ENCODE measurements around the gene CD74. TPM values are rescaled to one million over a fixed set of nuclear protein-coding genes. Genes with fewer than 3 reads are reported as not detected.

The CD74 gene
- total and polyA plus RNA-seq, 2 of the 8 experiments (the other 6 are each of a cell fraction or from before 2014, with no cell fraction given), result 45.9 to 61.0 TPM

DNA sequence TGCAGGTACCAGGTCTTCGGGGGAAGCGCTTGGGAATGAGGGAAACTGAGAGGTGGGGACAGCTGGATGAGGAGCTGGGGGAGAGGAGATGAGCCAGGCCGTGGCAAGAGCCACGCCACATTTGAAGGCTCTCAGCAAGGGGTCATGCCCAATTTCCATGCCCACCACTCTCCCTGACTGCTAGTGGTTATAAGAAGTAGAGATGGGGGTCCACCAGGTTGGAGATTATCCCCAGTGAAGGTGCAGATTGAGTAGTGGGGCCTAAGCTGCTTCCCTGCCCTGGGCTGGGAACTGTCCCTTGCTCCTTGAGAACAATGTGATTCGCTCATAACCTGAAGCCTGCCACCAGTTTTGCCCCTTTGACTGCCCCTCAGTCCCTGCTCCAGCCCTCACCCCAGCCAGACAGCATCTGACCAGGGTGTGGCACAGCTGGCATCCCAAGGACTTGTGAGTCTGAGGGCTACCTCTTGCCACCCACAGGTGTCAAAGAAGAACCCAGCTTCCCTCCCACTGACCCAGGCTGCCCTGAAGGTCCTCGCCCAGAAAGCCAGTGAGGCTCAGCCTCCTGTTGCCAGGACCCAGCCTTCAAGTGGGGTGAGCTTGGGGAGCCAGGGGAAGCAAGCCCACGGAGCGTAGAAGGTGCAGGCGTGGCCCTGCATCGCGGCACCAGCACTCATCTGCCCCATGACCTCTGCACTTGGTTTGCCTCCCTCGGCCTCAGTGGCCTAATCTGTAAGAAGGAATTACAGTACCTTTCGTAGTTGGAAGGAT lies 21.5 kb downstream of the CD74 start:
- H3K79me1 ChIP-seq (ENCODE audit: low read depth, low read length), result no peaks in the 10 kb centered on the region
- FAIRE-seq (no peak), DNase-seq (ENCODE audit: low read depth in 1 of 2, low spot score in 2 of 2) (no peak)
- H3K23ac ChIP-seq (ENCODE audit: insufficient read length), result no peak overlapping the region
- no peak overlapping the region for H3K56ac ChIP-seq (replicated peaks; ENCODE audit: insufficient read length, low read depth, low read length)
- no peaks in the 10 kb centered on the region for H3K9me3 ChIP-seq (ENCODE audit: insufficient read depth in 2 of 2, low read depth in 1 of 2, low read length in 1 of 2)
- no peak overlapping the region for H3K4ac ChIP-seq (replicated peaks; ENCODE audit: insufficient read length, low read depth, low read length)
- no peak overlapping the region for H2BK20ac ChIP-seq (ENCODE audit: low read length)
- no peak overlapping the region for H2AK5ac ChIP-seq (ENCODE audit: low read depth, low read length)
- POLR2A ChIA-PET (ENCODE audit: partially characterized antibody), result interaction anchor here (0.7 to 19.1 kb wide), 6 partner anchors 10 to 53 kb away, joined by 3 to 455 read pairs (median 4); partner anchors contain the start of gene TCOF1
- H3K36me3 ChIP-seq (ENCODE audit: control insufficient read depth in 2 of 4, insufficient read depth in 4 of 4, low read length in 3 of 4), result peaks cover 66 to 94% (median 91%) of the 10 kb centered on the region in 4 experiments
- H2AFZ ChIP-seq (ENCODE audit: low read length), result no peak overlapping the region
- CTCF ChIA-PET (ENCODE audit: partially characterized antibody), result interaction anchor here (0.8 to 21.5 kb wide), 5 partner anchors 8 to 45 kb away, joined by 3 to 274 read pairs (median 7); no protein-coding TSS in a partner anchor
- H3K14ac ChIP-seq (ENCODE audit: insufficient read length), result no peak overlapping the region
- no peak overlapping the region for H4K5ac ChIP-seq (ENCODE audit: insufficient read length, low read depth, low read length)
- H3K18ac ChIP-seq (ENCODE audit: extremely low read depth, low read length), result no peak overlapping the region
- no peak overlapping the region for H4K8ac ChIP-seq (ENCODE audit: extremely low read depth, insufficient read depth, low read length)
- H3K27me3 ChIP-seq (replicated peaks in 1 of 4; ENCODE audit: control insufficient read depth in 3 of 4, extremely low read depth in 1 of 4, insufficient read depth in 3 of 4, low read length in 3 of 4), result no peaks in the 10 kb centered on the region
- WGBS, 2 experiments (ENCODE audit: extremely low coverage in 1 of 2, insufficient coverage in 1 of 2, insufficient read length in 1 of 2, insufficient replicate concordance in 2 of 2, low coverage in 1 of 2, low lambda C conversion rate in 2 of 2, missing lambda C conversion rate in 1 of 2), result 86% methylated on average over 13 of the region's 13 CpGs; no CpG with 5 or more reads in 1 of the 2 experiments
- H2BK12ac ChIP-seq (ENCODE audit: low read depth, low read length), result no peak overlapping the region
- no peak overlapping the region for H3K4me3 ChIP-seq (ENCODE audit: extremely low read depth in 1 of 4, insufficient read depth in 2 of 4, low read depth in 3 of 4, low read length in 4 of 4)
- no peak overlapping the region for H2BK5ac ChIP-seq (ENCODE audit: low read depth, low read length)
- no peak overlapping the region for H3K4me2 ChIP-seq (ENCODE audit: insufficient read depth in 1 of 2, low read depth in 2 of 2, low read length in 2 of 2)
- H4K20me1 ChIP-seq (replicated peaks in 1 of 2; ENCODE audit: control insufficient read depth in 1 of 2, insufficient read depth in 2 of 2, low read length in 2 of 2), result no peaks in the 10 kb centered on the region
- H3K79me2 ChIP-seq (ENCODE audit: control insufficient read depth in 1 of 2, insufficient read depth in 2 of 2, low read length in 2 of 2), result no peaks in the 10 kb centered on the region
- no peak overlapping the region for H3K27ac ChIP-seq (ENCODE audit: low read depth, low read length)
- H4K91ac ChIP-seq (replicated peaks; ENCODE audit: insufficient read length, low read length), result no peak overlapping the region
- no peaks in the 10 kb centered on the region for H3K23me2 ChIP-seq (ENCODE audit: low read depth, low read length)
- H2BK15ac ChIP-seq (ENCODE audit: low read length), result no peak overlapping the region
- no peak overlapping the region for H3K9ac ChIP-seq (replicated peaks in 1 of 4; ENCODE audit: extremely low read depth in 1 of 4, low read depth in 3 of 4, low read length in 3 of 4)
- H2BK120ac ChIP-seq (replicated peaks; ENCODE audit: low read depth, low read length), result no peak overlapping the region
- H3K4me1 ChIP-seq (replicated peaks in 1 of 4; ENCODE audit: control insufficient read depth in 3 of 4, insufficient read depth in 4 of 4, low read length in 3 of 4), result no peaks in the 10 kb centered on the region
- TF ChIP-seq CBX8 (IDR thresholded peaks at IDR 0.05; ENCODE audit: borderline replicate concordance, low read depth, low read length) (no peak), JUND (IDR thresholded peaks at IDR 0.05; ENCODE audit: low read length) (no peak), JUN (IDR thresholded peaks at IDR 0.05; ENCODE audit: low read depth, low read length) (no peak), SIRT6 (IDR thresholded peaks at IDR 0.05; ENCODE audit: low read length) (no peak), EZH2 (IDR thresholded peaks at IDR 0.05; ENCODE audit: low read depth, low read length, severe bottlenecking) (no peak)
- TF ChIP-seq, protein P1, sequence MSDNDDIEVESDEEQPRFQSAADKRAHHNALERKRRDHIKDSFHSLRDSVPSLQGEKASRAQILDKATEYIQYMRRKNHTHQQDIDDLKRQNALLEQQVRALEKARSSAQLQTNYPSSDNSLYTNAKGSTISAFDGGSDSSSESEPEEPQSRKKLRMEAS (IDR thresholded peaks at IDR 0.05), result no peak
- TF ChIP-seq, protein P2, sequence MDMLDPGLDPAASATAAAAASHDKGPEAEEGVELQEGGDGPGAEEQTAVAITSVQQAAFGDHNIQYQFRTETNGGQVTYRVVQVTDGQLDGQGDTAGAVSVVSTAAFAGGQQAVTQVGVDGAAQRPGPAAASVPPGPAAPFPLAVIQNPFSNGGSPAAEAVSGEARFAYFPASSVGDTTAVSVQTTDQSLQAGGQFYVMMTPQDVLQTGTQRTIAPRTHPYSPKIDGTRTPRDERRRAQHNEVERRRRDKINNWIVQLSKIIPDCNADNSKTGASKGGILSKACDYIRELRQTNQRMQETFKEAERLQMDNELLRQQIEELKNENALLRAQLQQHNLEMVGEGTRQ (IDR thresholded peaks at IDR 0.05; ENCODE audit: low read length), result no peak
- TF ChIP-seq, protein P3, sequence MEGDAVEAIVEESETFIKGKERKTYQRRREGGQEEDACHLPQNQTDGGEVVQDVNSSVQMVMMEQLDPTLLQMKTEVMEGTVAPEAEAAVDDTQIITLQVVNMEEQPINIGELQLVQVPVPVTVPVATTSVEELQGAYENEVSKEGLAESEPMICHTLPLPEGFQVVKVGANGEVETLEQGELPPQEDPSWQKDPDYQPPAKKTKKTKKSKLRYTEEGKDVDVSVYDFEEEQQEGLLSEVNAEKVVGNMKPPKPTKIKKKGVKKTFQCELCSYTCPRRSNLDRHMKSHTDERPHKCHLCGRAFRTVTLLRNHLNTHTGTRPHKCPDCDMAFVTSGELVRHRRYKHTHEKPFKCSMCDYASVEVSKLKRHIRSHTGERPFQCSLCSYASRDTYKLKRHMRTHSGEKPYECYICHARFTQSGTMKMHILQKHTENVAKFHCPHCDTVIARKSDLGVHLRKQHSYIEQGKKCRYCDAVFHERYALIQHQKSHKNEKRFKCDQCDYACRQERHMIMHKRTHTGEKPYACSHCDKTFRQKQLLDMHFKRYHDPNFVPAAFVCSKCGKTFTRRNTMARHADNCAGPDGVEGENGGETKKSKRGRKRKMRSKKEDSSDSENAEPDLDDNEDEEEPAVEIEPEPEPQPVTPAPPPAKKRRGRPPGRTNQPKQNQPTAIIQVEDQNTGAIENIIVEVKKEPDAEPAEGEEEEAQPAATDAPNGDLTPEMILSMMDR (IDR thresholded peaks at IDR 0.05; ENCODE audit: control extremely low read depth in 1 of 3, insufficient read depth in 1 of 3, low read depth in 1 of 3, low read length in 3 of 3), result no peak
